CD14-positive monocyte (primary cell): Measurements from ENCODE around the gene SPRY4. TPM values are rescaled to one million over a fixed set of nuclear protein-coding genes. Genes with fewer than 3 reads are reported as not detected.
A peak's percentile ranks its signal among the peaks of the same experiment; 100 is the strongest.

Experiments
- DNase-seq, 3 donors: peaks; one replicate each; pipeline ENCODE4 v3.0.0-alpha.2; 2011 to 2022
- H2AFZ ChIP-seq: 2 replicates; pipeline ENCODE4 v1.6.0; 2012; ENCODE audit warnings: mild to moderate bottlenecking, low read depth, low read length, inconsistent platforms; ENCODE audit not compliant: insufficient read depth, poor library complexity, severe bottlenecking
- H3K27ac ChIP-seq, 2 donors: 1 replicate in 1 of 2; 2 replicates in 1 of 2; pipeline ENCODE4 v1.5.1; 2012 to 2013; ENCODE audit warnings: low read length in 2 of 2, control low read depth in 1 of 2, inconsistent platforms in 1 of 2, low read depth in 1 of 2, mild to moderate bottlenecking in 1 of 2
- H3K27me3 ChIP-seq, 2 donors: one replicate each; pipeline versions ENCODE4 v1.6.0 to v1.6.1; 2011 to 2013; ENCODE audit warnings: low read length in 2 of 2; ENCODE audit not compliant: control insufficient read depth in 2 of 2, insufficient read depth in 2 of 2
- H3K36me3 ChIP-seq, 2 donors: replicated peaks in 1 of 2; 1 replicate in 1 of 2; 2 replicates in 1 of 2; pipeline versions ENCODE4 v1.5.1 to v1.6.1; 2012 to 2013; ENCODE audit warnings: low read length in 2 of 2, control low read depth in 1 of 2, inconsistent platforms in 1 of 2, mild to moderate bottlenecking in 1 of 2; ENCODE audit not compliant: insufficient read depth in 2 of 2, control insufficient read depth in 1 of 2
- H3K4me1 ChIP-seq, 2 donors: 1 replicate in 1 of 2; 2 replicates in 1 of 2; pipeline versions ENCODE4 v1.5.1 to v1.6.1; 2012 to 2013; ENCODE audit warnings: low read length in 2 of 2, control low read depth in 1 of 2, inconsistent platforms in 1 of 2, mild to moderate bottlenecking in 1 of 2, moderate library complexity in 1 of 2; ENCODE audit not compliant: insufficient read depth in 2 of 2, control insufficient read depth in 1 of 2
- H3K4me2 ChIP-seq: replicated peaks from 2 replicates; pipeline ENCODE3; 2012; ENCODE audit warnings: low read length, moderate library complexity, mild to moderate bottlenecking; ENCODE audit not compliant: poor library complexity, severe bottlenecking; ENCODE audit errors: extremely low read depth
- H3K4me3 ChIP-seq, 3 experiments: fragments of 200-600 bp in 1 of 3; sonication (generic) in 1 of 3; replicated peaks in 1 of 3; 1 replicate in 2 of 3; 2 replicates in 1 of 3; pipeline ENCODE4 v1.5.1; 2011 to 2013; ENCODE audit warnings: low read length in 3 of 3, mild to moderate bottlenecking in 3 of 3, control low read depth in 2 of 3, low read depth in 2 of 3, inconsistent platforms in 1 of 3, moderate library complexity in 1 of 3
- H3K79me2 ChIP-seq: 2 replicates; pipeline ENCODE4 v1.6.0; 2012; ENCODE audit warnings: mild to moderate bottlenecking, control low read depth, inconsistent platforms, low read length, moderate library complexity; ENCODE audit not compliant: insufficient read depth
- H3K9ac ChIP-seq: 2 replicates; pipeline ENCODE4 v1.6.0; 2017; ENCODE audit warnings: low read length, mild to moderate bottlenecking; ENCODE audit not compliant: insufficient read depth, poor library complexity, severe bottlenecking
- H3K9me3 ChIP-seq, 2 donors: replicated peaks in 1 of 2; 1 replicate in 1 of 2; 2 replicates in 1 of 2; pipeline versions ENCODE4 v1.5.1 to v1.6.1; 2012 to 2013; ENCODE audit warnings: low read length in 2 of 2, control low read depth in 1 of 2; ENCODE audit not compliant: control insufficient read depth in 1 of 2, insufficient read depth in 1 of 2
- H4K20me1 ChIP-seq: 2 replicates; pipeline ENCODE4 v1.6.0; 2012; ENCODE audit warnings: mild to moderate bottlenecking, low read length, control low read depth, moderate library complexity; ENCODE audit not compliant: insufficient read depth
- H3K27ac Mint-ChIP-seq, 7 donors: one replicate each; pipeline ENCODE4 v1.8.0; 2020; ENCODE audit warnings: mild to moderate bottlenecking in 7 of 7, mixed read lengths in 7 of 7, moderate library complexity in 6 of 7, inconsistent platforms in 2 of 7
- H3K27me3 Mint-ChIP-seq, 3 donors: one replicate each; pipeline ENCODE4 v1.8.0; 2021 to 2022; ENCODE audit warnings: low read depth in 3 of 3, mild to moderate bottlenecking in 3 of 3, mixed read lengths in 3 of 3, moderate library complexity in 3 of 3, inconsistent platforms in 1 of 3
- H3K36me3 Mint-ChIP-seq, 2 donors: one replicate each; pipeline ENCODE4 v1.8.0; 2020; ENCODE audit warnings: mixed read lengths in 2 of 2, inconsistent platforms in 1 of 2, mild to moderate bottlenecking in 1 of 2
- H3K4me1 Mint-ChIP-seq: one replicate; pipeline ENCODE4 v1.8.0; 2020; ENCODE audit warnings: mild to moderate bottlenecking, mixed read lengths
- H3K4me3 Mint-ChIP-seq, 2 donors: one replicate each; pipeline ENCODE4 v1.8.0; 2020; ENCODE audit warnings: mild to moderate bottlenecking in 2 of 2, mixed read lengths in 2 of 2, moderate library complexity in 1 of 2
- H3K9me3 Mint-ChIP-seq, 7 donors: one replicate each; pipeline ENCODE4 v1.8.0; 2020 to 2022; ENCODE audit warnings: mixed read lengths in 7 of 7, mild to moderate bottlenecking in 6 of 7, moderate library complexity in 6 of 7, inconsistent platforms in 2 of 7
- WGBS: methylation state at CpG from one replicate; pipeline ENCODE4 v1.1.5; 2013; ENCODE audit warnings: missing lambda C conversion rate; ENCODE audit not compliant: insufficient coverage; 5-methylcytosine and 5-hydroxymethylcytosine counted together
- intact Hi-C, 2 donors: fragments of 100-400 bp; cut with micrococcal nuclease; formaldehyde crosslinking; loops; one replicate each; pipeline versions ENCODE4 v1.15.0 to v1.15.1; 2023
- polyA plus RNA-seq, 3 donors: library from polyadenylated mRNA; depleted of rRNA in 1 of 3; unstranded in 2 of 3; stranded (reverse) in 1 of 3; fragments of 300-500 nt in 2 of 3; fragments of >200 nt in 1 of 3; fragmentation: Illumina TruSeq in 2 of 3; gene quantifications; 1 replicate in 2 of 3; 2 replicates in 1 of 3; pipeline ENCODE4 v1.2.3, GENCODE V29; 2012 to 2021
- TF ChIP-seq, protein P1 (sequence below): fragments of 200-600 bp; IDR thresholded peaks from one replicate; pipeline ENCODE4 v1.8.0; 2022; ENCODE audit warnings: antibody characterized with exemption, mild to moderate bottlenecking

SPRY4 gene
- polyA plus RNA-seq, 3 donors = not detected

DNA sequence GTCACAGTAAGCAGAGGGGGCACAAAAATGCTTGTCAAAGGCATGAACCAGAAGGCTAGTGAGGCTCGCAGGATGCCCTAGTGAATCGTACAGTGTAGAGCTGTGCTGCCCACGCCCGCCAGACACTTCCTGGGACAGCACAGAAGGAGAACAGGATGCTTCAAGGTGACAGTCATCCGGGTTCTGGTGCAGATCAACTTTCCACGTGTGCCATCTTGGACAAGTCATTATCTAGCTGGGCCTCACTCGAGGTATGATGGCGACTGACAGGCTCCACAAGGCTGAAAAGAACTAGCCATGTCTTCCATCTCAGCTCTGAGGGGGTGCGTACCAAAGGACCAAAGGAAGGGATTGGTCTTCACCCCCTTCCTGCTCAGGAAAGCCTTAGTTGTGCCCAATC is 14.0 kb downstream of the SPRY4 start:
- Histone ChIP-seq H2AFZ (no peak overlapping the region), H3K9me3 (no peaks in the 10 kb centered on the region), H3K79me2 (no peaks in the 10 kb centered on the region), H3K4me2 (no peak overlapping the region), H3K36me3 (no peaks in the 10 kb centered on the region), H3K9ac (no peak overlapping the region), H3K4me3 (no peak overlapping the region), H3K27ac (no peak overlapping the region), H3K27me3 (peaks cover 2 to 7% of the 10 kb centered on the region in 2 donors), H3K4me1 (no peaks in the 10 kb centered on the region), H4K20me1 (no peaks in the 10 kb centered on the region)
- Mint-ChIP-seq H3K36me3 (no peaks in the 10 kb centered on the region), H3K27me3 (peaks cover 23 to 29% (median 23%) of the 10 kb centered on the region in 3 donors), H3K9me3 (peaks cover 0 to 1% (median 0%) of the 10 kb centered on the region in 7 donors), H3K4me1 (no peaks in the 10 kb centered on the region), H3K4me3 (no peak overlapping the region), H3K27ac (peak overlapping the region in 1 of 7 donors; percentile 24)
- TF ChIP-seq, protein P1, sequence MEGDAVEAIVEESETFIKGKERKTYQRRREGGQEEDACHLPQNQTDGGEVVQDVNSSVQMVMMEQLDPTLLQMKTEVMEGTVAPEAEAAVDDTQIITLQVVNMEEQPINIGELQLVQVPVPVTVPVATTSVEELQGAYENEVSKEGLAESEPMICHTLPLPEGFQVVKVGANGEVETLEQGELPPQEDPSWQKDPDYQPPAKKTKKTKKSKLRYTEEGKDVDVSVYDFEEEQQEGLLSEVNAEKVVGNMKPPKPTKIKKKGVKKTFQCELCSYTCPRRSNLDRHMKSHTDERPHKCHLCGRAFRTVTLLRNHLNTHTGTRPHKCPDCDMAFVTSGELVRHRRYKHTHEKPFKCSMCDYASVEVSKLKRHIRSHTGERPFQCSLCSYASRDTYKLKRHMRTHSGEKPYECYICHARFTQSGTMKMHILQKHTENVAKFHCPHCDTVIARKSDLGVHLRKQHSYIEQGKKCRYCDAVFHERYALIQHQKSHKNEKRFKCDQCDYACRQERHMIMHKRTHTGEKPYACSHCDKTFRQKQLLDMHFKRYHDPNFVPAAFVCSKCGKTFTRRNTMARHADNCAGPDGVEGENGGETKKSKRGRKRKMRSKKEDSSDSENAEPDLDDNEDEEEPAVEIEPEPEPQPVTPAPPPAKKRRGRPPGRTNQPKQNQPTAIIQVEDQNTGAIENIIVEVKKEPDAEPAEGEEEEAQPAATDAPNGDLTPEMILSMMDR = no peak
- no peak for DNase-seq
- 92% methylated on average over 9 of the region's 9 CpGs for WGBS
- intact Hi-C loops = no loop called here

- peaks cover 0 to 1% (median 0%) of the 10 kb centered on the region in 7 donors for H3K9me3 Mint-ChIP-seq
- H3K4me1 Mint-ChIP-seq = no peaks in the 10 kb centered on the region
- H3K4me3 Mint-ChIP-seq = no peak overlapping the region
- Histone ChIP-seq H3K4me2 (no peak overlapping the region), H3K27ac (no peak overlapping the region), H3K9ac (no peak overlapping the region), H3K36me3 (no peaks in the 10 kb centered on the region), H2AFZ (no peak overlapping the region), H3K27me3 (no peaks in the 10 kb centered on the region), H3K4me1 (no peaks in the 10 kb centered on the region), H4K20me1 (no peaks in the 10 kb centered on the region), H3K4me3 (no peak overlapping the region), H3K79me2 (no peaks in the 10 kb centered on the region), H3K9me3 (no peaks in the 10 kb centered on the region)
- H3K27me3 Mint-ChIP-seq = peaks cover 18 to 32% (median 23%) of the 10 kb centered on the region in 3 donors
- H3K27ac Mint-ChIP-seq = peak overlapping the region in 1 of 7 donors; percentile 3
- H3K36me3 Mint-ChIP-seq = no peaks in the 10 kb centered on the region
- WGBS = 82% methylated on average over 6 of the region's 12 CpGs
- intact Hi-C loops = no loop called here
- TF ChIP-seq, protein P1 = no peak
- no peak for DNase-seq
Observed at GRCh38 chr5:142309747-142310318, 15.0 kb downstream of the SPRY4 start.
